DMS79 treated with DMSO at 0.1 percent for 48 hours (cell line): ENCODE data around the gene ANKRD61.
"Not testable (repeated sequence)": the region's sequence is repeated elsewhere in the genome, so short reads cannot be mapped to it uniquely, and the experiment has no call there.

Experiments
- DNase-seq: peaks from one replicate; lab custom pipeline; 2025; lab: John Stamatoyannopoulos, UW

Gene ANKRD61

DNA sequence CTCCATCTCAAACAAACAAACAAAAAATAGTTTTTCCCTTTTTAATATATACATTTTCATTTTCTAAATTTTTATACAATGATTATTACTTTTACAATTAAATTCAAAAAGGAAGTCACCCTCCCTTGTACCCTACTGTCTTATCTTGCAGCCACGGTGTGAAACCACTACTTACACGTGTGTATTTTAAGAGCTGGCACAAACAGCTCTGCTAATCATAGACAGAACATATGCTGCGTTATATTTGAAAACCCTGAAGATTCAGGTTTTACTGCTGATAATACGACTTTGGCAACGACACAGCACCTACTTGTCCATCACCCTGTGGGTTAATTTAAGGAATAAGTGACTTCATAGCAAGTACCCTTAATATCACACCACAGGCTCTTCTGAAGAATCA, 991 bp downstream of the ANKRD61 start:
- no peak for DNase-seq

DNA sequence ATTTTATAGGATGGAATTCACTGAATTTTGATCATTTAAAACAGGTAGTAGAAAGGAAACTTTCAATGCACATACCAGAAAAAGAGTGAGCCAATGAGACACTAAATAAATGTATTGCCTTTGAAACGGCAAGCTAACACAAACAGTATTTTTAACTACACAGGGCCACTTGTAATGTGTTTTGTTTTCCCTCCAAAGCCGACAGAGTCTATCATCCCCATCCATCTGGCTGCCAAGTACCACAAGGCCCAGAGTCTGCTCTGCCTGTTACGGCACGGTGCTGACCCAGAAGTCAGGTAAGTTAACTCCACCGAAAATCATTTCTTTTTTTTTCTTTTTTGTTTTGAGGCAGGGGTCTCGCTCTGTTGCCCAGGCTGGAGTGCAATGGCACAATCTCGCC, 1.5 kb downstream of the ANKRD61 start:
- DNase-seq: no peak

DNA sequence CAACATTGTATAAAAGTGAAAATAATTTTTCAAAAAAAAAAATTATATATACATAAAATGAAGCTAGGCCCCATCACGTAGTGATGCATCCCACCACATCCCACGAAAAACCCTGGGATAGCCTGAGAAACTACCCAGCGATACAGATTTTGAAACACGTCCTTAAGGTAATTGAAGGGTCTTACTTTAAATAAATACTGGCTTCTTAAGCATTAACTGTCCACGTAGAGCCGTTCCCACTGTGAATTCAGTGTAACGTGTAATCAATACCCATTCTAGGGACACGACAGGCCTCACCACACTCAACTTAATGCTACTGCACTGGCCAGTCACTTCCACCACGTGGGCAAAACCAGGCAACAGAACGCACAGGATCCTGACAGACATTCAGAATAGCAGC, 4.0 kb downstream of the ANKRD61 start:
- no peak for DNase-seq

DNA sequence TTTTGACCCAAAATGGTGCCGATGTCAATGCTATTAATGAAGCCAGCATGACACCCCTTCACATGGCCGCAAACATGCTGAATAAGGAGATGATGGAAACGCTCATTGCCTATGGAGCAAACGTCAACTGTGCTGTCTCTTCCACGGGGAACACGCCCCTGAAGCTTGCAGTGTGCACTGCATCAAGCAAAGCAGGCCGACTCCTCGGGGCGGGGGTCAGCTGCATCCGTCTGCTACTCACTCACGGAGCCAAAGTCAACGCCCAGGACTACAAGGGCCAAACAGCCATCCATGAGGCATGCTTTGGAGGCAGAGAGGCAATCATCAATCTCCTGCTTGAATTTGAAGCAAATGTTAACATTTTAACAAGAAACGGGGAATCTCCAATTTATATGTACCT, 4.5 kb downstream of the ANKRD61 start:
- DNase-seq: no peak

DNA sequence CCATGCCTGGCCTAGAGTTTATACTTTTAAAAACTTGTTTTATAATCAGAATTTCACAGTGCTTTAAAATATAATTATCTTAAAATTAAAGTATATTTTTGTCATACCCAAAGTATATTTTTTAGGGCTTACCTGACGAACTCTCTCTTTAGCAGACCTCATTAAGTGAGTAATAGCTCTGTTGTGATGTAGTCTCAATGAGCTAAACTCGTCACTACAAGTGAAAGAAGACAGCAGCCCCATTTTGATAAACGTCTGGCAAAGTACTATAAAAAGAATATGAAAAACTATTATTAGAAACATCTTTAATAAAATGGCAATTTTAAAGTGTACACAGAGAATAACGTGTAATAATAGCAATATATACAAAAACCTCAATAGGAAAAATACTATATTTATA, 18.6 kb downstream of the ANKRD61 start:
- no peak for DNase-seq

DNA sequence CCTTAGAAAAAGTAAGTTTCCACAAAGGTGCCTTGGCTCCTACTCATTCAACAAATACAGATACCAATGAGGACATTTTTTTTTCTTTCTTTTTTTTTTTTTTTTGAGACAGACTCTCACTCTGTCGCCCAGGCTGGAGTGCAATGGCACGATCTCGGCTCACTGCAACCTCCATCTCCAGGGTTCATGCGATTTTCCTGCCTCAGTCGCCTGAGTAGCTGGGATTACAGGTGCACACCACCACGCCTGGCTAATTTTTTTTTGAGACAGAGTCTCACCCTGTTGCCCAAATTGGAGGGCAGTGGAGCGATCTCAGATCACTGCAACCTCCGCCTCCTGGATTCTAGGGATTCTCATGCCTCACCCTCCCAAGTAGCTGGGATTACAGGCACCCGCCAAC, 20.0 kb downstream of the ANKRD61 start:
- DNase-seq: not testable (repeated sequence)

DNA sequence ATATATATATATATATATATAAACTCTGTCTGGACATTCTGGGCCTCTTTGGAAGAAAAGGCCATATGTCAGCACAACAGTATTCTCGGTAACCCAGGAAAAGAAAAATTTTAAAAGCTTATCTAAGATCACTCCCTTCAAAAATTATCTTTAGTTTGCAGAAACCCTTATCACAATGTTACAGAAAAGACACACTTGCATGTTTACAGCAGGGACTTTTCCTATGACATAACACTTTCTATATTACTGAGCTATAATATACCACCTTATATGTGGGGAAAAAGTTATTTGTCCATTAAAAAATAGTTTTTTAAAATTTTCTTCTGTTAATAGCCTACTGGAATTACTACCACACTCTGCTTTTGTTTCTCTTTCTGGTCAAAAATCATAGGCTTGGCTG, 25.4 kb downstream of the ANKRD61 start:
- no peak for DNase-seq

DNA sequence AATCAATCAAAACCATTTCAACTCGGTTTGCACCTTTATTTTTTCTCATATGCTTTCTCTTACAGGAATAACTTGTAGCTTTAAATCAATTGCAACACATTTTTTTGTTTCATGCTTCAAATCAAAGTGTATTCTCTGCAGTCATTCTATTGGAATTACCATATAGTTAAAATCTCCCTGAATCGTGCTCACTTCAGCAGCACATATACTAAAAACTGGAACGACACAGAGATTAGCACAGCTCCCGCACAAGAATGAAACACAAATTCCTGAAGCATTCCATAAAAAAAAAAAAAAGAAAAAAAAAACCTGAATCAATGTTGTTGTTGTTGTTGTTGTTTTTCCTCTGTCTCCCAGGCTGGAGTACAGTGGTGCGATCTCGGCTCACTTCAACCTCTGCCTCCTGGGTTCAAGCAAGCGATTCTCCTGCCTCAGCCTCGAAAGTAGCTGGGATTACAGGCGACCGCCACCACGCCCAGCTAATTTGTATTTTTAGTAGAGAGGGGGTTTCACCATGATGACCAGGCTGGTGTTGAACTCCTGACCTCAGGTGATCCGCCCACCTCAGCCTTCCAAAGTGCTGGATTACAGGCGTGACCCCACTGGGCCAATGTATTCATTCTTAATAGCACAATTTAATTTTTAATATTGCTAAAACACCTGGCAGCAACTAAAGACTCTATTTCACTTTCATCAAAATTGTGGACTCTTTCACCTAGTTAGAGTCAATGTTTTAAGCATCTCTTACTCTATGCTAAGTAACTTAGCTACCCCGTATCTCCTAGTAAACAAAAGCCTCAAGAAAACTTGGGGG, 26.3 kb downstream of the ANKRD61 start:
- DNase-seq: no peak

DNA sequence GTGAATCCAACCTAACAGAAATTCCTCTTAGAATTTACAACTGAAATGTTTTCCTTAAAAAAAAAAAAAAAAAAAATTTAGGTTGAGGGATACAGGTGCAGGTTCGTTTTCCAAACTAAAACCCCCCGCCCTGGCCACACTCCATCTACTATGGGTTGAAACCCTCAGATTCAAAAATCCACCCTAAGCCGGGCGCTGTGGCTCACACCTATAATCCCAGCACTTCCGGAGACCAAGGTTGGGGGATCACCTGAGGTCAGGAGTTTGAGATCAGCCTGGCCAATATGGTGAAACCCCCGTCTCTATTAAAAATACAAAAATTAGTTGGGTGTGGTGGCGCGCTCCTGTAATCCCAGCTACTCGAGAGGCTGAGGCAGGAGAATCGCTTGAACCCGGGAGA, 28.8 kb downstream of the ANKRD61 start:
- DNase-seq: not testable (repeated sequence)

DNA sequence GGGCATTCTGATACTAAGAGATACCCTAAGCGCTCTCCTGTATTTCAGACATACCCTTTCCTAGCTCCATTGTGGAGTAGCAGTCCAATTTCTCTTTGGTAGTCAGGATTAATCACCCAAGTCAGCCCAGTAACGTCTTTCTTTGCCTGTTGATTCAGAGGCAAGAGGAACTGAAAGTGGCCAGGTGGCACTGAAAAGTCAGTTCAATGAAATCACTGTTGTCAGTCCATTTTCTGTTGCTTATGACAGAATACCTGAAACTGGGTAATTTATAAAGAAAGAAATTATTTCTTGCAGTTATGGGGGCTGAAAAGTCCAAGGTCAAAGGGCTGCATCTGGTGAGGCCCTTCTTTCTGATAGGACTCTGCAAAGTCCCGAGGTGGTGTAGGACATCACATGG, 40.2 kb downstream of the ANKRD61 start:
- DNase-seq: no peak

DNA sequence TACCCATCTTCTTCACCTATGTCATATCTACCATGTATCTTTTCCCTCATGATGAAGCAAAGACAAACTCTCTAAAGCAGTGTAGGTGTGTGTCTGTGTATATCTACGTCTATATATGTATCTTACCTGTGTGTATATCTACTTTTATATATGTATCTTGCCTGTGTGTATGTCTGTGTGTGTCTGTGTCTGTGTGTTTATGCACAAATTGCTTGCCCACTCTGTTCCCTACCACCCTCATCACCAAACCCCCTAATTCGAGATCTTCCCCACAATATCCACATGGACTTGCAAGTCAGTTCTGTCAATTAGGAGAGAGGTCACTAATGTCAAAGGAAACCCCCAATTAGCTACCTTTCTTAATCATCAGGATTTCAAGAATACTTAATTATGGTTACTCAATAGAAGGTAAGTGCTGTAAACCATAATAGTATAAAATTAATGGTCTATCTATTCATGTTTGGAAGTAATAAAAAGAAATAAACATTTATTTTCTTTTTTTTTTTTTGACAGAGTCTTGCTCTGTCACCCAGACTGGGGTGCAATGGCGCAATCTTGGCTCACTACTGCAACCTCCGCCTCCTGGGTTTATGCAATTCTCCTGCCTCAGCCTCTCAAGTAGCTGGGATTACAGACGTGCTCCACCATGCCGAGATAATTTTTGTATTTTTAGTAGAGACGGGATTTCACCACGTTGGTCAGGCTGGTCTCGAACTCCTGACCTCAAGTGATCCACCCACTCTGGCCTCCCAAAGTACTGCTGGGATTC, 43.6 kb downstream of the ANKRD61 start:
- no peak for DNase-seq

DNA sequence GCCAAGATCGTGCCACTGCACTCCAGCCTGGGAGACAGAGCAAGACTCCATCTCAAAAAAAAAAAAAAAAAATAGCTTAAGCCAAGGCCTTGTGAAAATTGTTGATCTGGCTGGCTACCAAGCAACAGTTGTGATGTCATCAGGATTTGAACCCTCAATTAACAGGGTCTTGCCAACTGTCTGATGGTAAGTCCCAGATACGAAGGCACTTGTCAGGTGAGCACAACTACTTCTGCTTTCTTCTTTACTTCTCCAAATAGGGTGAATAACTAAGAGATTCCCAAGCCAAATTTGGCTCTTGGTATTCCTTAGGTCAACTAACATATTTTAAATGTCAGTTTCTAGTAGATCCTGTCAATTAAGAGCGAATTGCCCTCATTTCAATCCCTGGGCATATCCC, 47.4 kb downstream of the ANKRD61 start:
- DNase-seq: no peak

DNA sequence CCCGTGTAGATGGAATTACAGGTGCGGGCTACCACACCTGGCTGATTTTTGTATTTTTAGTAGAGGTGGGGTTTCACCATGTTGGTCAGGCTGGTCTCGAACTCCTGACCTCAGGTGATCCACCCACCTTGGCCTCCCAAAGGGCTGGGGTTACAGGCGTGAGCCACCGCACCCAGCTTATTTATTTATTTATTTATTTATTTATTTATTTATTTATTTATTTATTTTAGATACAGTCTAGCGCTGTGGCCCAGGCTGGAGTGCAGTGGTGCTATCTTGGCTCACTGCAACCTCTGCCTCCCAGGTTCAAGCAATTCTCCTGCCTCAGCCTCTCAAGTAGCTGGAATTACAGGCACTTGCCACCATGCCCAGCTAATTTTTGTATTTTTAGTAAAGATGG, 51.9 kb downstream of the ANKRD61 start:
- not testable (repeated sequence) for DNase-seq
